Left cardiac atrium (tissue), 2 donors: ENCODE results near the gene IFNA6. TPM values are rescaled to one million over a fixed set of nuclear protein-coding genes. Genes with fewer than 3 reads are reported as not detected.

Source experiments
- total RNA-seq, 2 donors: library from RNA; stranded (reverse); fragmentation: NEBNext Ultra II Directional; extraction: Animal tissue kit (Norgen Biotek cat#: 25700); gene quantifications; one replicate each; pipeline ENCODE4 v1.2.1, GENCODE V29; 2021
- donor health status: DM: no; HTN: yes; CAD: no; lungs with severe emphysema.
- donor health status: DM: yes; HTN: yes; CAD: no.

Gene IFNA6
- total RNA-seq, 2 donors from 2014 or later, result not detected

Other genes with a start within 250 kb of the IFNA6 start
- gene IFNW1, start 209.1 kb downstream of the IFNA6 start, total RNA-seq, result not detected
- gene IFNA21, start 184.2 kb downstream of the IFNA6 start, total RNA-seq, result not detected
- gene IFNA4, start 163.3 kb downstream of the IFNA6 start, total RNA-seq, result not detected
- not detected for gene IFNA7, start 148.7 kb downstream of the IFNA6 start, total RNA-seq
- not detected for gene IFNA10, start 143.7 kb downstream of the IFNA6 start, total RNA-seq
- gene IFNA16, start 133.6 kb downstream of the IFNA6 start, total RNA-seq, result not detected
- gene IFNA17, start 122.7 kb downstream of the IFNA6 start, total RNA-seq, result not detected
- not detected for gene IFNA14, start 110.9 kb downstream of the IFNA6 start, total RNA-seq
- gene IFNA5, start 45.6 kb downstream of the IFNA6 start, total RNA-seq, result not detected
- gene KLHL9, start 15.5 kb downstream of the IFNA6 start, total RNA-seq, result 10 to 100 TPM; 13.0 to 14.1 TPM
- not detected for gene IFNA13, start 17.2 kb upstream of the IFNA6 start, total RNA-seq
- gene IFNA2, start 34.5 kb upstream of the IFNA6 start, total RNA-seq, result not detected
- gene IFNA8, start 58.2 kb upstream of the IFNA6 start, total RNA-seq, result not detected
- not detected for gene IFNA1, start 89.6 kb upstream of the IFNA6 start, total RNA-seq
- gene IFNE, start 131.4 kb upstream of the IFNA6 start, total RNA-seq, result not detected